Right lobe of liver (tissue), 6 donors: ENCODE measurements around the gene CCNA2. TPM values are rescaled to one million over a fixed set of nuclear protein-coding genes. Genes with fewer than 3 reads are reported as not detected.

Experiments
- ATAC-seq, 4 donors: fragments of 200-7000 bp; cut with Tn5 transposase; one replicate each; pipeline ENCODE4 v1.9.1; 2020; ENCODE audit warnings: mild to moderate bottlenecking in 4 of 4, moderate library complexity in 4 of 4
- DNase-seq, 3 donors: peaks; one replicate each; pipeline ENCODE4 v3.0.0-alpha.2; 2020
- H3K27ac ChIP-seq, 3 donors: fragments of 200-600 bp; one replicate each; pipeline ENCODE4 v1.8.0; 2022
- H3K27me3 ChIP-seq, 2 donors: fragments of 200-600 bp; one replicate each; pipeline ENCODE4 v1.8.0; 2022
- H3K36me3 ChIP-seq, 4 donors: fragments of 200-600 bp; sonication (generic) in 1 of 4; one replicate each; pipeline versions ENCODE4 v1.5.1 to v1.8.0; 2017 to 2022; ENCODE audit warnings: control low read depth in 1 of 4
- H3K4me1 ChIP-seq, 4 donors: fragments of 200-600 bp; sonication (generic) in 1 of 4; one replicate each; pipeline versions ENCODE4 v1.5.1 to v1.8.0; 2017 to 2022; ENCODE audit warnings: control low read depth in 1 of 4
- H3K4me3 ChIP-seq, 3 donors: fragments of 200-600 bp; one replicate each; pipeline ENCODE4 v1.8.0; 2022
- H3K9me3 ChIP-seq, 4 donors: fragments of 200-600 bp; sonication (generic) in 1 of 4; one replicate each; pipeline versions ENCODE4 v1.5.1 to v1.8.0; 2017 to 2022; ENCODE audit warnings: control low read depth in 1 of 4
- POLR2A ChIP-seq: fragments of 450-650 bp; IDR thresholded peaks from one replicate; pipeline ENCODE4 v1.6.1; 2017; ENCODE audit warnings: antibody characterized with exemption, mild to moderate bottlenecking
- WGBS: methylation state at CpG from one replicate; pipeline ENCODE4 v1.1.6; 2018; ENCODE audit warnings: low coverage, low lambda C conversion rate; ENCODE audit not compliant: insufficient coverage; ENCODE audit errors: missing lambda C conversion rate; 5-methylcytosine and 5-hydroxymethylcytosine counted together
- intact Hi-C, 2 donors: fragments of 100-400 bp; cut with DNase I; formaldehyde crosslinking; loops; one replicate each; pipeline versions ENCODE4 v1.11.2 to v1.14.1; 2022
- total RNA-seq, 6 experiments: library from RNA; depleted of rRNA in 2 of 6; stranded (reverse); fragments of >200 nt in 2 of 6; fragmentation: NEBNext Ultra II Directional in 3 of 6; extraction: Animal tissue kit (Norgen Biotek cat#: 25700) in 3 of 6; gene quantifications; one replicate each; pipeline versions ENCODE4 v1.1.0 to v1.2.4, GENCODE V29; 2016 to 2023
- TF ChIP-seq, protein P1 (sequence below), 4 donors: fragments of 200-600 bp in 3 of 4; fragments of 450-650 bp in 1 of 4; IDR thresholded peaks; one replicate each; pipeline versions ENCODE4 v1.5.1 to v1.8.0; 2016 to 2022; ENCODE audit warnings: antibody characterized with exemption in 4 of 4, mild to moderate bottlenecking in 2 of 4
- donor health status: DM: no; HTN: yes; CAD: no.
- donor health status: DM: no; HTN: no; CAD: no.
- donor health status: DM: no; HTN: no; CAD: no.
- donor health status: DM: no; HTN: yes; CAD: no.
- donor health status: DM: no; HTN: yes; CAD: no.

Gene CCNA2
- total RNA-seq, 6 experiments from 2014 or later, result 0.15 to 4.3 (median 1.4) TPM

DNA sequence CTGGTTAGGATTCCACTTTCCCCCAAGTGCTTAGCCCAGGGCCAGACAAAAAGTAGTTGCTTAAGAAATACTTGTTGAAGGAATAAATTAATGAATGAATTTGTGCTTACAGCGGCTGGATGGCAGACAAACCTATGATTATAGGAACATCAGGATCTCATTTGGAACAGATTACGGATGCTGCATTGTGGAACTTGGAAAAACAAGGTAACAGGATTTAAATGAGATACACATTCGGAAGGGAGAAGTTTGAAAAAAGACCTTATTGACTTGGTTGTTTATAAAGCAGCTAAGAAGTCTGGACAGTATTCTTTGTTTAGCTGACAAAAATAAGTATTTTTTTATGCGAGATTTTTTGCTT is 22.0 kb downstream of the CCNA2 start:
- ATAC-seq, result no peak
- 18% methylated on average over 4 of the region's 4 CpGs for WGBS
- intact Hi-C loops, result no loop called here
- H3K27ac ChIP-seq, result peak overlapping the region; percentile 61 to 80 (median 72)
- no peak for TF ChIP-seq POLR2A
- TF ChIP-seq, protein P1, sequence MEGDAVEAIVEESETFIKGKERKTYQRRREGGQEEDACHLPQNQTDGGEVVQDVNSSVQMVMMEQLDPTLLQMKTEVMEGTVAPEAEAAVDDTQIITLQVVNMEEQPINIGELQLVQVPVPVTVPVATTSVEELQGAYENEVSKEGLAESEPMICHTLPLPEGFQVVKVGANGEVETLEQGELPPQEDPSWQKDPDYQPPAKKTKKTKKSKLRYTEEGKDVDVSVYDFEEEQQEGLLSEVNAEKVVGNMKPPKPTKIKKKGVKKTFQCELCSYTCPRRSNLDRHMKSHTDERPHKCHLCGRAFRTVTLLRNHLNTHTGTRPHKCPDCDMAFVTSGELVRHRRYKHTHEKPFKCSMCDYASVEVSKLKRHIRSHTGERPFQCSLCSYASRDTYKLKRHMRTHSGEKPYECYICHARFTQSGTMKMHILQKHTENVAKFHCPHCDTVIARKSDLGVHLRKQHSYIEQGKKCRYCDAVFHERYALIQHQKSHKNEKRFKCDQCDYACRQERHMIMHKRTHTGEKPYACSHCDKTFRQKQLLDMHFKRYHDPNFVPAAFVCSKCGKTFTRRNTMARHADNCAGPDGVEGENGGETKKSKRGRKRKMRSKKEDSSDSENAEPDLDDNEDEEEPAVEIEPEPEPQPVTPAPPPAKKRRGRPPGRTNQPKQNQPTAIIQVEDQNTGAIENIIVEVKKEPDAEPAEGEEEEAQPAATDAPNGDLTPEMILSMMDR (IDR thresholded peaks at IDR 0.05), result no peak
- H3K4me1 ChIP-seq, result peaks cover 0 to 15% (median 0%) of the 10 kb centered on the region in 4 donors
- no peaks in the 10 kb centered on the region for H3K27me3 ChIP-seq
- no peaks in the 10 kb centered on the region for H3K9me3 ChIP-seq
- peak overlapping the region; percentile 76 to 93 (median 86) for H3K4me3 ChIP-seq
- peaks cover 0 to 31% (median 8%) of the 10 kb centered on the region in 4 donors for H3K36me3 ChIP-seq
- DNase-seq, result no peak

DNA sequence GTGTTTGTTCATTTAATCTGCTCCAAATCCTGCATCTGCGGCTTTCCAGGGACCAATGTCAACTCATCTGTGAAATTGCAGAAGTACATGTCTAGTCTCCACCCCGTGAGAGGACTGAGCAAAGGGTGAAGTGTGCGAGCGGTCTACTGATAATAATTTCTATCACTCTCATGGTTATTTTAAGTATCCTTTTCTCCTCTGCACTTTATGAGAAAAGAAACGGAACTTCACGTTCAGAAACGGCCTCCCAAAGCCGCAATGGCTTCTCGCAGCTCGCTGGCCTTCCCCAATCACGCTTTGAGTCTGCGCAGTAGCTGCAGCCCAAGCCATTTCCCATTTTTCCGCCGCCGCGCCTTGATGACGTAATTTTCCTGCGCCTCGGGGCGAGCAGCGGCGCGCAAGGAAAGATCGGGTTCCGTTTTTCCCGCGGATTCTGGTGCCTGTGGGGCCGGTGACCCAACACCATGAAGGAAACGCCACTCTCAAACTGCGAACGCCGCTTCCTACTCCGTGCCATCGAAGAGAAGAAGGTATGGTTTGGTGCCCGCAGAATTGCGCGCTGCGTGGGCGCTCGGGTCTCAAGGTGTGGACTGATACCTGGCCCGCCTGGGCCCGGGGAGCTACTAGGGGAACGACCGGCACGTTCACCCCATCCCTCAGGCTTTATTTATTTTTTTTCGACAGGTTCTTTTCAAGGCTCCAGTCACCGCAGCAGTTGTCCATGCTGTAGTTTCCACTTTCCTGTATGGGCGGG is 22.5 kb downstream of the CCNA2 start, which contains the start of gene EXOSC9:
TSS of gene EXOSC9 (plus strand) at position 363 of the 754 bp plus-strand sequence. CDS start at position 465, 102 bp downstream.
- peak within 1 kb of the TSS; percentile 76 to 93 (median 86) for H3K4me3 ChIP-seq
- H3K36me3 ChIP-seq, result peaks cover 0 to 27% (median 6%) of the 10 kb centered on the region in 4 donors
- peak within 1 kb of the TSS; percentile 61 to 80 (median 72) for H3K27ac ChIP-seq
- H3K27me3 ChIP-seq, result no peaks in the 10 kb centered on the region
- DNase-seq, result peak; percentile 92 to 95 (median 94)
- TF ChIP-seq, protein P1 (IDR thresholded peaks at IDR 0.05), result no peak
- TF ChIP-seq POLR2A, result peak; percentile 74
- intact Hi-C loops, result no loop called here
- H3K4me1 ChIP-seq, result peaks cover 0 to 15% (median 0%) of the 10 kb centered on the region in 4 donors
- peak; percentile 93 to 99 (median 96) for ATAC-seq
- no peaks in the 10 kb centered on the region for H3K9me3 ChIP-seq
- 0% methylated on average over 37 of the region's 48 CpGs for WGBS

- ATAC-seq, result peak in 3 of 4 donors; percentile 8 to 26 (median 12)
- TF ChIP-seq POLR2A, result no peak
- TF ChIP-seq, protein P1 (IDR thresholded peaks at IDR 0.05), result no peak
- intact Hi-C loops, result no loop called here
- peak overlapping the region; percentile 61 to 80 (median 72) for H3K27ac ChIP-seq
- H3K27me3 ChIP-seq, result no peaks in the 10 kb centered on the region
- no peaks in the 10 kb centered on the region for H3K9me3 ChIP-seq
- H3K36me3 ChIP-seq, result peaks cover 0 to 24% (median 6%) of the 10 kb centered on the region in 4 donors
- 46% methylated on average over 8 of the region's 8 CpGs for WGBS
- H3K4me3 ChIP-seq, result peak overlapping the region; percentile 76 to 93 (median 86)
- DNase-seq, result no peak
- peaks cover 0 to 15% (median 0%) of the 10 kb centered on the region in 4 donors for H3K4me1 ChIP-seq
Observed at GRCh38 chr4:121800638-121800960, 23.1 kb downstream of the CCNA2 start.

DNA sequence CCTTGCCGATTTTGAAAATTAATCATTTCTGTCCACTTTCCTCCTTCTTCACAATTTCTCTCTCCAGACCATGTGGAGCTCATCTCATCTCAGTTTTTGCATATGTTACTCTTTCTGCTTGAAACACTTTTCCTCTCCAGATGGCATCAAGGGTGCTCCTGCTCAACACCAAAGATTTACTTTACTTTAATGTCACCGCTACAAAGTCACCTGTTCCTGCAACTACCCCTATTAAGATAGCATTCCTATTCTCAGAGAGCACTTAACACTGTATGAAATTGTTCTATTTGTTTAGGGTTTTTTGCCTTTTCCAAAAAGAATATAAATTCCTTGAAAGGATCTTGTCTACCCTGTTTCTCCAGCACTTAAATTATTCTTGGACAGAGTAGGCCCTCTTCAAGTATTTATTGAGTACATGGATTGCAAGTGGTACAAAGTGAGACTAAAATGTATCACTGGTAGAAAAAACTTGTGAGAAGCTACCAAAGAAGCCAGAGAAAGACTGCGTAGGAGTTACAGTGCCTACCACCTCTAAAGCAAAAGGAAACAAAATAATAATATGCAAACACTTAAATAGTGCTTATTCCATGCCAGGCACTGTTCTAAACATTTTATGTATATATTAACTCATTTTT is 23.7 kb downstream of the CCNA2 start:
- peaks cover 0 to 15% (median 0%) of the 10 kb centered on the region in 4 donors for H3K4me1 ChIP-seq
- intact Hi-C loops, result no loop called here
- ATAC-seq (no peak), DNase-seq (no peak)
- H3K36me3 ChIP-seq, result peaks cover 0 to 23% (median 6%) of the 10 kb centered on the region in 4 donors
- H3K9me3 ChIP-seq, result no peaks in the 10 kb centered on the region
- H3K27ac ChIP-seq, result peak overlapping the region; percentile 21 to 80 (median 72)
- no peak overlapping the region for H3K4me3 ChIP-seq
- 80% methylated on average over 3 of the region's 3 CpGs for WGBS
- no peaks in the 10 kb centered on the region for H3K27me3 ChIP-seq
- TF ChIP-seq POLR2A, result no peak
- TF ChIP-seq, protein P1 (IDR thresholded peaks at IDR 0.05), result no peak
